Panc1 (cell line): ENCODE measurements around the gene PLP1. TPM values are rescaled to one million over a fixed set of nuclear protein-coding genes. Genes with fewer than 3 reads are reported as not detected.

Source experiments
- ATAC-seq: fragments of 200-7000 bp; cut with Tn5 transposase; 2 replicates; pipeline ENCODE4 v1.9.1; 2020; ENCODE audit warnings: mild to moderate bottlenecking, moderate library complexity
- BruUV-seq: library from RNA; stranded (reverse); fragments of 400-500 nt; replicated peaks from 2 replicates; lab custom pipeline; 2021; lab: Mats Ljungman, UMichigan
- CTCF ChIA-PET: fragments of 300-600 bp; sonication (Branson Sonifier 250); formaldehyde crosslinking; loops from one replicate; lab custom pipeline; 2022; ENCODE audit warnings: antibody characterized with exemption; lab: Charles Lee
- POLR2A ChIA-PET: fragments of 300-600 bp; sonication (Branson Sonifier 250); formaldehyde crosslinking; loops from one replicate; lab custom pipeline; 2022; ENCODE audit warnings: antibody characterized with exemption; lab: Charles Lee
- DNase-seq: peaks from one replicate; pipeline ENCODE4 v3.0.0-alpha.2; 2010; ENCODE audit warnings: low read depth, low spot score
- H3K27ac ChIP-seq: 2 replicates; pipeline ENCODE4 v1.5.1; 2011; ENCODE audit warnings: mild to moderate bottlenecking, low read length, inconsistent platforms
- H3K27me3 ChIP-seq: fragments of 200-500 bp; sonication (Bioruptor generic); 2 replicates; pipeline ENCODE4 v1.6.0; 2014; ENCODE audit warnings: low read length, inconsistent platforms; ENCODE audit not compliant: control insufficient read depth, insufficient read depth
- H3K36me3 ChIP-seq: fragments of 200-500 bp; sonication (Bioruptor generic); 2 replicates; pipeline ENCODE4 v1.5.1; 2014; ENCODE audit warnings: inconsistent platforms, mild to moderate bottlenecking, low read length, moderate library complexity; ENCODE audit not compliant: control insufficient read depth, insufficient read depth
- H3K4me1 ChIP-seq: 2 replicates; pipeline ENCODE4 v1.5.1; 2011; ENCODE audit warnings: inconsistent platforms, mild to moderate bottlenecking, low read length, moderate library complexity; ENCODE audit not compliant: control insufficient read depth, insufficient read depth
- H3K4me3 ChIP-seq, 2 experiments: 2 replicates each; pipeline ENCODE4 v1.5.1; 2011 to 2012; ENCODE audit warnings: low read depth in 2 of 2, low read length in 2 of 2, mild to moderate bottlenecking in 2 of 2, inconsistent platforms in 1 of 2, moderate library complexity in 1 of 2
- H3K9me3 ChIP-seq: fragments of 200-500 bp; sonication (Bioruptor generic); 2 replicates; pipeline ENCODE4 v1.5.1; 2014; ENCODE audit warnings: low read depth, mild to moderate bottlenecking, inconsistent platforms, low read length, moderate library complexity; ENCODE audit not compliant: control insufficient read depth, insufficient read depth
- CTCF ChIP-seq: fragments of 450-650 bp; IDR thresholded peaks from 2 replicates; pipeline ENCODE4 v1.5.1; 2017; ENCODE audit warnings: mild to moderate bottlenecking
- POLR2AphosphoS5 ChIP-seq: IDR thresholded peaks from 2 replicates; pipeline ENCODE4 v1.6.1; 2012; ENCODE audit warnings: mild to moderate bottlenecking, low read depth, low read length, moderate library complexity
- REST ChIP-seq, 2 experiments: IDR thresholded peaks; 2 replicates each; pipeline ENCODE4 v1.6.1; 2011 to 2012; ENCODE audit warnings: low read depth in 2 of 2, control low read depth in 1 of 2, low read length in 1 of 2, mild to moderate bottlenecking in 1 of 2, moderate library complexity in 1 of 2; ENCODE audit not compliant: insufficient read depth in 1 of 2
- SIN3A ChIP-seq: IDR thresholded peaks from 2 replicates; pipeline ENCODE4 v1.6.1; 2012; ENCODE audit warnings: low read depth, mild to moderate bottlenecking, low read length, moderate library complexity, borderline replicate concordance; ENCODE audit not compliant: insufficient read depth
- TCF7L2 ChIP-seq: IDR thresholded peaks from 2 replicates; pipeline ENCODE4 v1.6.1; 2011; ENCODE audit warnings: mild to moderate bottlenecking, low read depth, low read length, inconsistent platforms
- in situ Hi-C: cut with HindIII; loops from 2 replicates; pipeline ENCODE4 v1.10.0; 2016; ENCODE audit warnings: low sequenced_read_pairs, low pct_unique_long_range_greater_than_20kb
- intact Hi-C: fragments of 100-400 bp; cut with micrococcal nuclease; formaldehyde crosslinking; loops from one replicate; pipeline ENCODE4 v1.10.0; 2022; ENCODE audit not compliant: unreplicated experiment
- total RNA-seq: library from RNA; stranded (reverse); gene quantifications from one replicate; pipeline ENCODE4 v1.2.1, GENCODE V29; 2021; ENCODE audit not compliant: unreplicated experiment

The PLP1 gene
- total RNA-seq, 1 experiment from 2014 or later: 0.13 TPM

DNA sequence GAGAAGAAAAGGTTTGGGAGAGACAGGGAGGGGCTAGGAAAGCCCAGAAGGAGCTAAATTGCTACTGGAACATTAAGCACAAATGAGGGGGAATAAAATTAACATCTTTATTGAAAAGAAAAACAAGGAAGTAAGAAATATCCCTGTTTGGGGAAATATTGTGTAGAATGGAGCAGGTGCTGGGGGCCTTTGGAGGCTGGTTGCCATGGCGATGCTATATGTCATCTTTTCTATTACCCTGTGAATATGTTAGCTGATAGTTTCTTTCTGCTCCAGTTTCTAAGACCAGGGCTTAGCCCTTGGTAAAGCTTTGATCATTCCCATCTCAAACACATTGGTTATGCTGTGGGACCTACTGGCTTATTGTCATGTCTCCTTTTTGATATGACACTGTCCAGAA lies 37.2 kb upstream of the PLP1 start:
- Histone ChIP-seq H3K27ac (no peak overlapping the region), H3K4me3 (no peak overlapping the region), H3K36me3 (no peaks in the 10 kb centered on the region), H3K4me1 (no peaks in the 10 kb centered on the region), H3K9me3 (no peaks in the 10 kb centered on the region), H3K27me3 (no peaks in the 10 kb centered on the region)
- in situ Hi-C loops (no loop called here), intact Hi-C loops (no loop called here)
- ATAC-seq: no peak
- POLR2A ChIA-PET: no interaction called here
- DNase-seq: no peak
- TF ChIP-seq CTCF (no peak), POLR2AphosphoS5 (no peak), SIN3A (no peak), TCF7L2 (no peak), REST (IDR thresholded peaks at IDR 0.05; ENCODE audit: insufficient read depth in 1 of 2, low read depth in 2 of 2, low read length in 1 of 2) (no peak)
- BruUV-seq: no TSS peak
- CTCF ChIA-PET: no interaction called here

DNA sequence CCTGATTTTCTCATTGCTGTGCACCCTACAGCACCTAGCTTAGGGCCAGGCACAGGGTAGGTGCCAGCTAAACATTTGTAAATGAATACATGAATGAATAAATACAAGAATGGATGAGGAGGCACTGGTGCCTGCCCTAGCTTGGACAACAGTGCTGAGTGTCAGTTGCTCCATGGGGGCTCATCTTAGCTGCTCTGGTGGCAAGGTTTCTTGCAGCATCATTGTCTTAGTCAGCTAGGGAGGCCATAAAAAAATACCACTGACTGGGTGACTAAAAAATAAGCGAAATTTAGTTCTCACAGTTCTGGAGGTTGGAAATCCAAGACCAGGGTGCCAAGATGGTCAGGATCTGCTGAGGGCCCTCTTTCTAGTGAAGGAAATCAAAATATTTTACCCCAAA lies 34.8 kb upstream of the PLP1 start:
- Histone ChIP-seq H3K4me1 (no peaks in the 10 kb centered on the region), H3K4me3 (no peak overlapping the region), H3K27me3 (no peaks in the 10 kb centered on the region), H3K36me3 (no peaks in the 10 kb centered on the region), H3K27ac (no peak overlapping the region), H3K9me3 (no peaks in the 10 kb centered on the region)
- ATAC-seq (no peak), DNase-seq (no peak)
- BruUV-seq: no TSS peak
- TF ChIP-seq SIN3A (no peak), REST (IDR thresholded peaks at IDR 0.05; ENCODE audit: insufficient read depth in 1 of 2, low read depth in 2 of 2, low read length in 1 of 2) (no peak), CTCF (no peak), TCF7L2 (no peak), POLR2AphosphoS5 (no peak)
- in situ Hi-C loops: no loop called here
- ChIA-PET POLR2A (no interaction called here), CTCF (no interaction called here)
- intact Hi-C loops: no loop called here
